Hypothalamus (tissue), 51 donors: Measurements from ENCODE around the gene TMEM150B.

ENCODE experiments used
- DNase-seq, 51 donors: peaks; one replicate each; lab custom pipeline; 2025; lab: John Stamatoyannopoulos, UW

Gene TMEM150B

DNA sequence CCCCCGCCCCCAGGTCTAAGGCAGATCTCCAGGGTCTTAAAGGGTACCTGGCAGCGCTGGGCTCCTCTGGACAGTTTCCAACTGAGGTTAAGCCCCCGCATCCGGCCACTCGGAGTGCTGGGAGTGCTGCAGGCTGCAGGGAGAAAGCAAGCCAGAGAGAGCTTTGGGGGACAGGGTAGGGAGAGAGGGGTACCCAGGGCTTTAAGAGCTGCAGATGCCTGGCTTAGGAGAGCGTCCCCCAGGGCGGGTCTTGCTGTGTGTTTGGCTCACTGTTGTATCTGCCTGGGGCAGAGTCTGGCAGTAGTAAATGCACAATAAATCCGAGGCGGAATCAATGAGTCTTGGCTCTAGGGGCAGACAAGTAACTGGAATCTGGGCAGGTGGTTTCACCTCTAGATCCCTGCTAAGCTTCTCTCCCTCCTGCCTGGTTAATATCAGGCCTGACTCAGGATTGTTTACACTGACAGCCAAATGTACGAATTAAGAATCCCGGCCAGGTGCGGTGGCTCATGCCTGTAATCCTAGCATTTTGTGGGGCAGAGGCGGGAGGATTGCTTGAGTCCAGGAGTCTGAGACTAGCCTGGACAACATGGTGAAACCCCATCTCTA is 30.2 kb upstream of the TMEM150B start:
- no peak for DNase-seq

DNA sequence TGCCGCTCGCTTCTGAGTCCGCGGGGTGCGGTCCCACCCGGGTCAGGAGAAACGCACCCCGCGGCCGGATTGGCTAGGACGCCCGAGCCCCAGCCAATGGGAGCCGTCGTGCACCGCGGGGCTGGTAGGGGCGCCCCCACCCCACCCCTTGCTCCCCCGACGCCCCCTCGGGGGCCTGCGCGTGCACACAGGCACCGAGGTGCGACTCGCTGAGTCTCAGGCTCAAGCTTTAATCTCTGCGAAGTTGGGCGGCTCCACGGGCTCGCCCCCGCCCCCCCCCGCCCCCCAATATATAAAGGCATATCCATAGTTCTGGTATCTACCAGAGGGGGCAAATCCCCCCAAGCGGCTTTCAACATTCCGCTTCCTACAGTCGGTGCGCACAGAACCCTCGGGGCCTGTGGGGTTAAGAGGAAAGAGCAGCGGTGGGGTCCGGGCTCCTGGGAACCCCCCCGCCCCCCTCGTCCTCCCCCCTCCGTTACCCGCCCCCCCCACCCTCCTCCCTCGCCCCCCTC is 29.6 kb upstream of the TMEM150B start, which contains the start of gene COX6B2:
Gene COX6B2, minus strand, starts transcription at position 22 of the 515 bp plus-strand sequence. CDS start 198 bp downstream, outside the sequence.
- DNase-seq = no peak

DNA sequence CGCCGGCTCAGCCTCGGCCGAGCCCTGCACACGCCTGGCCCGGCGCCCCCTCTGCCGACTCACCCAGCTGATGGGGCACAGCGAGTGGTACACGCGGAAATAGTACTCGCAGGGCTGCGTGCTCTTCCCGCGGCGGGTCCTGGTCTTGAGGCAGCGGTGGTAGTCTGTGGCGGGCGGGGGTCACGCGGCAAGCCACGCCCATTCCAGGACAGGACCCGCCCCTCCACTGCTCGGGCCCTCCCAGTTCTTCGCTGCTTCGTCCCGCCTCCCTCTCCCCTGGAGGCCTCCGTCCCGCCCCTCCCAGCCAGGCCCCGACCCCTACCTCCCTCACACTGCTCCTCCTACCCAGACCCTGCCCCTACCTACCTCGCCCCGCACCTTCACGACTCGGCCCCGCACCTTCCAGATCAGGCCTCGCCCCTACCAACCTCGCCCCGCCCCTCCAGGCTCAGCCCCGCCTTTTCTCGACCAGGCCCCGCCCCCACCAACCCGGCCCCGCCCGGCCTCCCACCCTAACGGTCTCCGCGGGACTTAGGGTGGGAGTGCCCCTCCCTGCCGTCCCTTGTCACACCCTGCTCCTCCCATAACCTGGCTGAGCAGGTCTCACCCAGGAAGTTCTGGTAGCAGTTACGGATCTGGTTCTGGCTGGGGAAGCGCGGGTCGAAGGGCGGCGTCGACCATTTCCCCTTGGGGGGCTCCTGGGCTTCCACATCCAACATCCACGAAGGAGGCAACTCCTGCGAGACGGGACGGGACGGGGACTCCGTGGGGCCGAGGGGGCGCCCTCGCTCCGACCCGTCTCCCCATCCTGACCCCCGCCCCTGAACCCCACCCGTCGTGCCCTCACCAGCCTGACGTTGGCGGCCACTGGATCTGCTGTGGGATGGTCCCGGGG is 28.9 kb upstream of the TMEM150B start:
- DNase-seq = peak in 9 of 51 donors; percentile 6 to 58 (median 21)

DNA sequence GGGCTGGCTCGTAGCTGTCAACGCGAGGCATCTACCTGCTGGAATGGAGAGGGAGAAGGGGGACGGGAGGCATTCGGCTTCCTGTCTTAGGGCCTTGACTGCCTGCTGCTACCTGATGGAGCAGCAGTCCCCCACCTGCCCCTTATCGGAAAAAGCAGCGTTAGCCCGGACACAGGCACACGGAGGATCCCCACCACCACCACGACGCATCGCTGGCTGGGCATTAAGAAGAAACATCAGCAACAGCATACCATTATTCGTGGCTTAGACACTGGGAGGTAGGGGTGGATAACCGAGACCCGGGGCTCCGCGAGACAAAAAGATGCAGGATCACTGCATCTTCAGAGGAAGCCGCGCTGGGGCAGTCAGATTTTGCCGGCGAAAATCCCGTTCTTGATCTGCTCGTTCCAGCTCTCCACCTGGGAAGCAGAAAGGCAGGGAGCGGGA is 28.2 kb upstream of the TMEM150B start:
- no peak for DNase-seq

DNA sequence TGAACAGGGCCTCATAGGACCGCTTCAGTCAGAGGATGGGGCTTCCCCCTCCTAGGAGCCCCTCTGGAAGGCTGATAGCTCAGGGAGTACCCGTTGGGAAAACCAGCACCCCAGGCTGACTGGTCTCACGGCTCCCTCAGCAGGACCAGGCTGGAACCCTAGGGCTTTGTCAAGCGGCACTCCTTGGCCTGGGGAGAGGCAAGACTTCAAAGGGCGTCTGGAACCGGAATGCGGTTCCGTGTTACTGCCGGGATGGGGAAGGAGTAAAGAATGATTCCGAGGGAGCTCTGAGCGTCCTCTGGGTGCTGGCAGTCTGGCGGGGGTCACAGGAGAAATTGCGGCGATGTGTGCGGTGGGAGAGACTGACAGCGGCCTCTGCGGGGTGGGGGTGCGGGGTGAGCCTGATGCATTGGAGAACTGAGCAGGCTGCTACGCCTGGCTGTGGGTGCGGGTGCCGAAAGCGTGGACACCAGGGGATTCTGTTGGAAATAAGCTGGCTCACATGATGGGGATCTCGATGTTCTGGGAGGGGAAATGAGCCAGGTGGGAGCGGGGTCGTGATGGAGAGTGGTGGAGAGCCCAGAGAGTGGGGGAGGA is 27.5 kb upstream of the TMEM150B start:
- DNase-seq = no peak

DNA sequence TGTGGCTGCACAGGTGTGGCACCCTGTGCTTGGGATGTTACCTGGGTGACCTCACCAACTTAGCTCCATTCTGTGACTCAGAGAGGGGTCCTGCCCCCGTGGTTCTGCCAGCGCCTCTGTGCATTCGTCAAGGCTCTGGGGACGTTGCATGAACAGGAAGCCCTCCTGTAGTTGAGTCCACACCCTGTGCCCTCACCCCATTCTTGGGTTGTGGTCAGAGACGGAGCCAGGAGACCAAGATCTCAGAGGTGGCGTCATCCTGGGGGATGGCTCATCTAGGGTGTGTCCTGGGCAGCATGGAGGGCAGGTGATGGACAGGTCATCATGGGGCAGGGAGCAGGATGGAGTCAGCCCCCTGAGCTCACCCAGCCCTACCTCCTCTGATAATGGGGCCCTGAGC is 26.9 kb upstream of the TMEM150B start:
- DNase-seq = no peak

DNA sequence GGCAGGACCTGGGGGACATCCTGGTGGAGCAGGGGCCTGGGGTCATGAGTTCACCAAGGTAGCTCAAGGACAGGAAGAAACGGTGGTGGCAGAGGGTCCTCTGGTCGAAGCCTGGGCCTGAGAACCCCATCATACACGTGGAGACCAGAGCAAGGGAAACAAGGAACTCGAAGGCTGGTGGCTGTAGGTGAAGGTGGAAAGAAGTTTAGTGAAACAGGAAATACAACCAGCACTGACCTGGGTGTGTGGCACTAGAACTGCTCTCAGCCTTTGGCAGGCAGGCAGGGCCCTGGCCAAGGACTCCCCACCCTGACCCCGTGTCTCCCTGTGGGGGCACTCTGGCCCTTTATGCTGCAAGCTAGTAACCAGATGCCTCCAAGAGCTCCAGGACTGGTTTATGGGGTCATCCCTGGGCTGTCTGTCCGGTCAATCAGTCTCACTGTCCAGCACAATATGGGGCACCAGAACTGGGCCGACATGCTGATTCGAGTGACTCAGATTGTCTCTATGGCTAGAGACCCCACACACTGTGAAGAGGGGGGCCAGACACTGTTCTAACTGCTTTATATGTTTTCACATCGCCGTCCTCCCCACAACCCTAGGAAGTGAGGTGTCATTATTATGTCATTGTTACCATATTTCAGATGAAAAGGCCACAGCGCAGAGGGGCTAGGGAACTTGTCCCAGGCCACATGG is 25.6 kb upstream of the TMEM150B start:
- no peak for DNase-seq

DNA sequence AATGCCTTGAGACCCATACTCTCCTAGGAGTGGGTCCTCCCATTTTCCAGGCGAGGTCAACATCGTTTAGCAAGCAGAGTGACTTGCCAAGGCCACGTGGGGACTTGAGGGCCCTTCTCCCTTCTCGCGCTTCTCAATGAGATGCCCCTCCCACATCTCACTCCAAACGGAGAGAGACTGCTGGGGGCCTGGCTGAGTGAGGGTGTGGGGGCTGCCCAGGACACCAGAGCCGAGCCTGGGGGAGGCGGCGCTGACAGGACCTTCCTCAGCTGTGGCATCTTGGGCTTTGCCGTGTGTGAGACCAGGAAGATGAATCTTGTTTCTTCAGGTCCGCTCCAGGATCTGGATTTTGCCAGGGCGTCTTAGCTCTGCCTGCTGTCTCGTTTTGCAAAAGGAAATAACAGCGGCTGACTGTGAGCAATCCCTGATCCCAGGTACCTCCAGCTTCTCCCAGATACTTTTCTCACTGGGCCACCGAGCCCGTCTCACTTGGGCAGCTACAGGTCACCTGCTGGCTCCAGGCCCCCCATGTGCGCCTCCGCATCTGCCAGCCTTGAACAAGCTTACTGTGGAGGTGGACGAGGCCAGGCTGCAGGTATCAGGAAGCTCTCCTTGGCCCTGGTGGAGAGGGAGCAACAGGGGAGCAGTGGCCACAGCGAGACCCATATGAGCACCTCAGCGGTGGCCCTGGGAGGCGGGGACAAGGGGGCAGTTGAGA is 23.3 kb upstream of the TMEM150B start:
- peak in 1 of 51 donors; percentile 9 for DNase-seq

DNA sequence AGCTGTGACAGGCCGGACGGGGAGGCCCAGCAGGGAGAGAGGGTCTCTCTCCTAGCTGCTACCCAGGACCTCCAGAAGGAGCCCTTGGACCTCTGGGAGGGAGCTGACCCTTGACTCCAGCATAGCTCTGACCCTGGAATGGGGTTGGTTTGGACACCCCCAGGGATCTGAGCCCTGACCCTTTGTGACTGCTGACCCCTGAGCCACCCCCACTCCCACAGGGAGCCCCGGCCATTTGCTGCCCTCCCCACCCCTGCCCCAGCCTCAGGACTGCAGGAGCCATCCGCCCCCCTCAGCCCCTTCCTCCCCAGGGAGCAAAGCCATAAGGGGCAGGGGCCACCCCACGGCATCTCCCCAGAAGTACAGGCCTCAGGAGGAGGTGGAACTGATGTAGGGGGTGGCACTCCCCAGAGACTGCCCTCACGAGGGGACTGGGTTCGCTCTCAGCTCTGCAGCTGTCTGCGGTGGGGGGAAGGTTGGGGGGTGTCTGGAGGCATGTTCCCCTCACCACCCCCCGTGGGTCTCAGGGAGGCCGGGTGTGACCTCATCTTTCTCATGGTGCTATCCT is 22.4 kb upstream of the TMEM150B start:
- DNase-seq = no peak

DNA sequence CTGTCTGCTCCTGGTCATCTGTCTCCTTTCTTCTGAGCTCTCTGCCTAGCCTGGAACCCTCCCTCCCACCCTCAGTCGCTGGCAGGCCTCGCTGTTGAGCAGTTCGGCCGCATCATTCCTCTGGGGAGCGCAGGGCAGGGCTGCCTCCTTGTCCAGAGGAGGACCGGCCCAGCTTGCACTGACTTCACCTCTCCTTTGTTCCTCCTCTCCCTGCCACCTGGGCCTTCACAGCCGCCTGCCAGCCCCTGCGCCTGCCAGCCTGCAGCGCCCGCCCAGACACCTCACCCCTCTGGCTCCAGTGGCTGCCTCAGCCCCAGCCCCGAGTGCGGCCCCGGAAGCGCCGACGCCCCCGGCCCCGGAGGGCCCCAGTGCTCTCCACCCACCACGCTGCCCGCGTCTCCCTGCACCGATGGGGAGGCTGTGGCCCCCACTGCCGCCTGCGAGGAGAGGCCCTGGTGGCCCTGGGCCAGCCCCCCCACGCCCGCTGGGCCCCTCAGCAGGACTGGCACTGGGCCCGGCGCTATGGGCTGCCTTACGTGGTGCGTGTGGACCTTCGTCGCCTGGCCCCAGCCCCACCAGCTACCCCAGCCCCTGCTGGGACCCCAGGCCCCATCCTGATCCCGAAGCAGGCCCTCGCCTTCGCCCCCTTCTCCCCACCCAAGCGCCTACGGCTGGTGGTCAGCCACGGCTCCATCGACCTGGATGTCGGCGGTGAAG is 21.7 kb upstream of the TMEM150B start:
- no peak for DNase-seq

DNA sequence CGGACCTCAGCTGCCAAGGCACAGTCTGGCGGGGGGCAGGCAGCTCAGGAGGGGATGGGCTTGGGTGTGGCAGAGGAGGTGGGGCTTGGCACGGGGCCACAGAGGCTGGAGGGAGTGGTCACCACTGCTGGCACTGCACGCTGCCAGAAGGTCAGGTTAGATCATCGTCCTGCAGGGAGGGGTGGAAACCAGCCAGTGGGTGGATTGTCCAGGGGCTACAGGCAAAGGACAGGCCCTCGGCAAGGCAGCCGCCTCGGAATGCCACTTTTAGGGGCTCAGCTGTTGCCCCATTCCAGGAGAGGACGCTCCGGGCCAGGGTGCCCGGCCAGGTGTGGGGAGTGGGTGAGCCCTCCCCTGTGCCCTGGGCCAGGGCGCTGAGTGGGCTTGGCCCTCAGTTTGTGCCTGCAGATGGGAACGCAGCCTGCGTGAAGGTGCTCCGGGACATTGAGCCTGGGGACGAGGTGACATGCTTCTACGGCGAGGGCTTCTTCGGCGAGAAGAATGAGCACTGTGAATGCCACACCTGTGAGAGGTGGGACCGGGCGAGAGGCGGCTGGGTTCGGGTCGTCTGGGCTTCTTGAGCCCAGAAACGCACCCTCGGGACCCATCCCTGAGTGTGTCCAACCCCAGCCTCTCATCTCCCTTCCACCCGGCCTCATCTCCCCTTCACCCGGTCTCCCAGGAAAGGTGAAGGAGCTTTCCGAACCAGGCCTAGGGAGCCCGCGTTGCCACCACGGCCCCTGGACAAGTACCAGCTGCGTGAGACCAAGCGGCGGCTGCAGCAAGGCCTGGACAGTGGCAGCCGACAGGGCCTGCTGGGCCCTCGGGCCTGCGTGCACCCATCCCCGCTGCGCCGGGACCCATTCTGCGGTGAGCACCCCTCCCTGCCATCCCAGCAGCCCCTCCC is 20.9 kb upstream of the TMEM150B start:
- peak in 1 of 51 donors; percentile 4 for DNase-seq

DNA sequence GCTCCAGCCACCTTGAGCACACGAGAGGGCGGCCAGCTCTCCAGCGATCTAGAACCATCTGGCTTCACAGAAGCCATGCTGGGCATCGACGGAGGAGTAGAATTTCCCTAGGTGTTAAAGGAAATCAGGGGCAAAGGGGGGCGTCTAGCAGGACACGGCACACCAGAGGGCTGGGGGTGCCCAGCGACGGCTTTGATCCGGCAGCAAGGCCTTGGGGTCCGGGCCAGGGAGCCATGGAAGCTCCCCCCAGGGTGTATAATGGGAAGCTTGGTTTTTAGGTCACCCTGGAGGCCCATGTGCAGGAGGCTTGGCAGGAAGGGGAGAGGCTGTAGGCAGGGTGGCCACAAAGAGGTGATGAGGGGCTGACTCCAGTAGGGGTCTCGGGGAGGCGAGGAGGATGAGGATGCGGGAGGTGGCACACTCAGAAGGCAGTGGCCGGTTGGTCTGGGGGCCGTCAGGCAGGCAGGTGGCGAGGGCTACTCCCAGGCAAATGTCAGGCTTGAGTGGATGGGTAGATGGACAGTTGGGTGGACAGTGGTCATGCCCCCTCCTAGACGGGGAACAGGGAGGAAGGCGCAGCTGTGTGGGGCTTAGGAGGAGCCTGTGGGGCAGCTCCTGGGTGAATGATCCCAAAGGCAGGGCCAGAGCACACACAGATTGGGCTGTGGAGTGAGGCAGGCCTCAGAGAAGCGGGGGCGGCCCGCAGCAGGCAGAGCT is 20.1 kb upstream of the TMEM150B start:
- no peak for DNase-seq

DNA sequence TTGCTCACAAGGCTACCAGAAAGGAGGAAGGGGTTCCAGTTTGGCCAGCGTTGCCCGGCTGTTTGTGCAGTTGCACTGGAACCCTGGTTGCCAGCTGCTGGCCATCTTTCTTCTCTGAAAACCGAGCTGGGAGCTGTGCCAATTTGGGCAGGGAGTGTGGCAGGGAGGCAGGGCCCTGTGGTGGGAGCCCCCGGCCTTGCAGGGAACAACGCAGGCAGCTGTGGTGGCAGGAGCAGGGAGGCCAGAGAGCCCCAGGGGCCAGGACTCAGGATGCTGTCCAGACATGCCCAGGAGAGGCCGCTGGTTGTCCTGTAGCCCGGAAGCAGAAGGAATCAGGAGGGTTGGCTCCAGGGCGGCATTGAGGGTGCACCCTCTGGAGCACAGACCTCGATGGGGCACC is 19.3 kb upstream of the TMEM150B start:
- DNase-seq = peak in 36 of 51 donors; percentile 2 to 71 (median 47)

DNA sequence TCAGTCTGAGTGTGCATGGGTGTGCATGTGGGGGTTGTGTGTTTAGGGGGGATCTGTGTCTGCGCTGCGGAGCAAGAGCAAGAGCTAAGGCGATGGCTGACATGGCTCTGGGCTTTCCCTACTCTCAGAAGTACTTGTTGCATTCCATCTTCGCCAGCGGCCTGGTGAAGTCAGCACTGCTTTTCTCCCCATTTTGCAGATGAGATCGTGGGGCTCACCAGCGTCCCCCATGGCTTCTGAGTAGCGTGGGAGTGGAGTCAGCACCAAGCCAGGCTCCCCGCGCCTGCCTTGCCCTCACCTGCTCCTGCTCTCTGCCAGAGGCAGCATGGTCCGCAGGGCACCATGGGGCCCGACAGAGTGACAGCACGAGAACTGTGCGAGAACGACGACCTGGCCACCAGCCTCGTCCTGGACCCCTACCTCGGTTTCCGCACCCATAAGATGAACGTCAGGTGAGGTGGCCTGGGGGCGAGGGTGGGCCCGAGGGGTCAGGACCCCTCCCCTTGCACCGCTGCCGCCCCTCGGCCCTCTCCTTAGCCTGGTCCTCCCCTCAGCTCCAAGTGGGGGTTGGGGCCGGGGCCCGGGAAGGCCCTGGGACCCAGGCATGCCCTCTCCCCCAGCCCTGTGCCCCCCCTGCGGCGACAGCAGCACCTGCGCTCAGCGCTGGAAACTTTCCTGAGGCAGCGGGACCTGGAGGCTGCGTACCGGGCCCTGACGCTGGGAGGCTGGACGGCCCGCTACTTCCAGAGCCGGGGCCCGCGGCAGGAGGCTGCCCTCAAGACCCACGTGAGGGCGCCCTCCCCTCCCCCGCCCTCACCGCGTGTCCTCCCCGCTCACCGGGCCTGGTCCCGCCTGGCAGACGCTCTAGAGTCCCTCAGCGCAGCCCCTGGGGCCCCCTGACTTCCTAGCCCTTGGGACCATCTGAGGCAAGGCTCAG is 16.7 kb upstream of the TMEM150B start:
- DNase-seq = no peak

DNA sequence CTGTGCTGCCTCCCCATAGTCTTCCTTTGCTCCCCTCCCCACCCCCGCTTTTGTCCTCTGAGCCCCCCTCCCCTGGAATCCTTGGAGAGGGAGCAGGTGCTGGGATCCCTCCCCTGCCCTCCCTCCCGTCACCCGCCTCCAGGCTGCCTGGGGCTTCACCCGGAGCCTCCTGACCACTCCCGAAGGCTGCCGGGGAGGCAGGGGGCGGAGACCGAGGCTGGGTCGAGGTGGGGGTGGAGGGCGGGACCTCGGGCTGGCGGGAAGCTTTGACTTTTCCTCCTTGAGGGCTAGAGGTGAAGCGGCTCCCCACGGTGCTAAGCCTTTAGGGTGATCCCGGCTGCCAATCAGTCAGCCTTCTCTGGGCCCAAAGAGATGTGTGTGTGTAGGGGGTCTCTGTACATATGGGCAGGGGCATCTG is 16.0 kb upstream of the TMEM150B start:
- DNase-seq = peak in 35 of 51 donors; percentile 9 to 72 (median 35)

DNA sequence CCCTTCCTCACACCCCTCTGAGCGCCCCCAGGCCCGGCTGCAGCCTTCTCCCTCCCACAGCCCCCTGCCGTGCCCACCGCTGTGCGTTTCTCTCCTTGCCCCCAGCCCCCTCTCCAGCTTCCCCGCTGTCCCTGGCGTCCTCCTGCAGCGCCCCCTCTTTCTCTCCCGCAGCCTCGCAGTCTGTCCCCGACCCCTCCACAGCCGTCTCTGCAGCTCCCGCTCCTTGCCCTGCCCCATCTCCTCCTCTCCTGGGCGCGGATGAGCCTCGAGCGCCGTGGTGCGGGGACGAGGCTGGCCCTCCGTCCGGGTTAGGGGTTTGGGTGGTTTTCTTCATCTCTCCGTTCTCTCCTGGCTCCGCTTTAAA is 15.6 kb upstream of the TMEM150B start:
- DNase-seq = peak in 3 of 51 donors; percentile 22 to 28 (median 23)
